Mucosa of stomach (tissue), 1 donor: Measurements from ENCODE around the gene NSMF.

ENCODE experiments used
- H3K27me3 ChIP-seq: one replicate; pipeline ENCODE4 v1.7.0; 2013; ENCODE audit warnings: mild to moderate bottlenecking, low read length; ENCODE audit not compliant: control insufficient read depth, insufficient read depth
- H3K36me3 ChIP-seq: one replicate; pipeline ENCODE4 v1.7.0; 2013; ENCODE audit warnings: low read length; ENCODE audit not compliant: control insufficient read depth, insufficient read depth
- H3K4me1 ChIP-seq: one replicate; pipeline ENCODE4 v1.7.0; 2013; ENCODE audit warnings: mild to moderate bottlenecking, low read length; ENCODE audit not compliant: control insufficient read depth, insufficient read depth
- H3K4me3 ChIP-seq: one replicate; pipeline ENCODE4 v1.7.0; 2013; ENCODE audit warnings: low read length
- H3K9ac ChIP-seq: one replicate; pipeline ENCODE4 v1.7.0; 2013; ENCODE audit warnings: mild to moderate bottlenecking, low read length, moderate library complexity
- H3K9me3 ChIP-seq: one replicate; pipeline ENCODE4 v1.7.0; 2013; ENCODE audit warnings: mild to moderate bottlenecking, low read length, moderate library complexity; ENCODE audit not compliant: control insufficient read depth
- donor health status: Pancreatic carcinoma.

Gene NSMF

DNA sequence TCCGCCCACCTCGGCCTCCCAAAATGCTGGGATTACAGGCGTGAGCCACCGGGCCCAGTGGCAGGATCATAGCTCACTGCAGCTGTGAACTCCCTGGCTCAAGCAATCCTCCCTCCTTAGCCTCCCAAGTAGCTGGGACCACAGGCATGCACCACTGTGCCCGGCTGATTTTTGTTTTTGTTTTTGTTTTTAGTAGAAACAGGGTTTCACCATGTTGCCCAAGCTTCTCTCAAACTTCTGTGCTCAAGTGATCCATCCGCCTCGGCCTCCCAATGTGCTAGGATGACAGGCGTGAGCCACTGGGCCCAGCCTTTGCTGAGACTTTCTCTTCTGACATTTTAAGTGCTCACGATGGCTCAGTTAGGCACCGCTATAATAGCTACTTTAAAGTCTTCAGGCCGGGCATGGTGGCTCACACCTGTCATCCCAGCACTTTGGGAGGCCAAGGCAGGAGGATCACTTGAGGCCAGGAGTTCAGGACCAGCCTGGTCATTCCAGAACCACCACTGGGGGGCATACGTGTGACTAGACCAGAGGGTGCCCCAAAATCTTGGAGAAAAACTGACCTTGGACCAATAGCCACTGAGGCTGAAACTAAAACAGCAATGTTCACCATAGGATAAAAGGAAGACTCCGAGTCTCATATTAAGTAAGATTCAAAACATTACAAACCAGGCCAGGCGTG lies 14.9 kb downstream of the NSMF start:
- H3K4me1 ChIP-seq, result peaks cover 21% of the 10 kb centered on the region
- H3K9me3 ChIP-seq, result no peaks in the 10 kb centered on the region
- peaks cover 8% of the 10 kb centered on the region for H3K27me3 ChIP-seq
- no peaks in the 10 kb centered on the region for H3K36me3 ChIP-seq
- no peak overlapping the region for H3K4me3 ChIP-seq
- H3K9ac ChIP-seq, result no peak overlapping the region

DNA sequence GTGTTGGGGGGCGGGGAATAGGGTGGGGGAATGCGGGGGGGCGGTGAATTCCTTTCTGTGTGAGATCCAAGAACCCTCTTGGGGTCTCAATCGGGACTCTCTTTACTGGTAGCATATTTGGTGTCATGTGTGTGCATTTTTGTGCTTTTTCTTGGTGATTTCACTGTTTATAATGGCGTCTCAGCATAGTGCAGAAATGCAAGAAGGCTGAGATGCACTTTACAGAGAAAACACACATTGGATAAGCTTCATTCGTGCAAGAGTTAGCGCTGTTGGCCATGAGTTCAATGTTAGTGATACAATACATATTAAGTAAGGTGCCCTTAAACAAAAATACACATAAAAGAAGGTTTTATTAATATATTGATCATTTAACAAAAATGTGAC lies 17.2 kb downstream of the NSMF start:
- Histone ChIP-seq H3K4me1 (peaks cover 37% of the 10 kb centered on the region), H3K4me3 (no peak overlapping the region), H3K27me3 (peaks cover 8% of the 10 kb centered on the region), H3K9ac (no peak overlapping the region), H3K9me3 (no peaks in the 10 kb centered on the region), H3K36me3 (no peaks in the 10 kb centered on the region)

DNA sequence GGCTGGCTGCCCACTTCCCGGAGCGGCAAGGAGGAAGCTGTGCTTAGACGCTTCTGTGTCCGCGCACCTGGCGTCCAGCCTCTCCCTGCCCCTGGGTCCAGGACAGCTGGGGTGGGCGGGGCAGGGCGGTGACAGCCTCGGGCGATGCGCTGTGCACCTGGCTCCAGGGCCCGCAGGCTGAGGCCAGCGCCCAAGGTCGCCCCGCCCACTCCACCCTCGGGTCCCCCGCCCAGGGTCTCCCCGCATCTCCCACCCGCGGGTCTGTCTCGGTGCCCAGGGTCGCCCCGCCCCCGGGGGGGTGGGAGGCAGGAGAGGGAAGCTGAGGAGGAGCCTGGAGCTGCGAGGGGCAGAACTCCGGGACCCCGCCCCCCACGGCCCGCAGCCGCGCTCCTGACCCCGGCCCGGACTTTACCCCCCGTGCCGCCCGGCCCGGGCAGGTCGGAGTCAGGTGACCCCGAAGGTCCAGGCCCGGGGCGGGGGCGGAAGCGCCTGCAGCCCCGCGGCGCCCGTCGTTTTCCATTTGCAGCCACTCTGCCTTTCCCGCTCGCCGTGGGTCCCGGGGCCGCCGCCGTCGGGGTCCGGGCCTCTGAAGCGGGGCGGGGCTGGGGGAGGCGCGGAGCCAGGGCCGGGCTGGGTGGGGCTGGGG lies 17.7 kb downstream of the NSMF start, which contains the start of gene ENTPD8:
ENTPD8 (minus strand) TSS at position 69 of the 646 bp plus-strand sequence. CDS start 3,072 bp downstream, outside the sequence.
- peaks cover 6% of the 10 kb centered on the region for H3K27me3 ChIP-seq
- no peaks in the 10 kb centered on the region for H3K9me3 ChIP-seq
- H3K9ac ChIP-seq, result no peak within 1 kb of the TSS
- no peak within 1 kb of the TSS for H3K4me3 ChIP-seq
- H3K36me3 ChIP-seq, result no peaks in the 10 kb centered on the region
- peaks cover 41% of the 10 kb centered on the region for H3K4me1 ChIP-seq

DNA sequence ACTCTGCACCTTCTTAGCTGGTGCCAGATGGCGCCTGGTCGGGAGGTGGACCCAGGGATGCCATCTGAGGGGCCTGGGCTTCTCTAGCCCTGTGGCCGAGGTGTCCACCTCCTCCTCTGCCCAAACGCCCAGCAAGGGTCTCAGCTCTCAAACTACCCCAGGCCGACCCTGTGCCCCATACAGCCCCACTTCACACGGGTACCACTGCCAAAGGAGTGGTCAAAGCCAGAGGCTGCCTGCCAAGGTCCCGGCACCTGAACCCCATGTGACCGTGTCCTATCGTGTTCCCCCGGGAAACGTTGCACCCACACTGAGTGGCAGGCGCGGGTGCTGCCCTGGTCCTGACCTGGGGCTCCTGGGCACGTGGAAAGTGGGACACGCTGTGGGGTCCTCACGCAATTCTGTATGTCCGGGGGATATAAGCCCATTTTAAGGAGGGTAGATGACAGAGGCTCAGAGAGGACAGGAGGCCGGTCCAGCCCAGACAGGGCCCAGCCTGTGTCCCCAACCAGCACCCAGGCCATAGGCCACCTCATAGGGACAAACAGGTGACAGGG lies 19.9 kb downstream of the NSMF start:
- H3K27me3 ChIP-seq, result no peaks in the 10 kb centered on the region
- H3K9me3 ChIP-seq, result no peaks in the 10 kb centered on the region
- H3K9ac ChIP-seq, result peak overlapping the region; percentile 34
- H3K36me3 ChIP-seq, result no peaks in the 10 kb centered on the region
- no peak overlapping the region for H3K4me3 ChIP-seq
- H3K4me1 ChIP-seq, result peaks cover 43% of the 10 kb centered on the region

DNA sequence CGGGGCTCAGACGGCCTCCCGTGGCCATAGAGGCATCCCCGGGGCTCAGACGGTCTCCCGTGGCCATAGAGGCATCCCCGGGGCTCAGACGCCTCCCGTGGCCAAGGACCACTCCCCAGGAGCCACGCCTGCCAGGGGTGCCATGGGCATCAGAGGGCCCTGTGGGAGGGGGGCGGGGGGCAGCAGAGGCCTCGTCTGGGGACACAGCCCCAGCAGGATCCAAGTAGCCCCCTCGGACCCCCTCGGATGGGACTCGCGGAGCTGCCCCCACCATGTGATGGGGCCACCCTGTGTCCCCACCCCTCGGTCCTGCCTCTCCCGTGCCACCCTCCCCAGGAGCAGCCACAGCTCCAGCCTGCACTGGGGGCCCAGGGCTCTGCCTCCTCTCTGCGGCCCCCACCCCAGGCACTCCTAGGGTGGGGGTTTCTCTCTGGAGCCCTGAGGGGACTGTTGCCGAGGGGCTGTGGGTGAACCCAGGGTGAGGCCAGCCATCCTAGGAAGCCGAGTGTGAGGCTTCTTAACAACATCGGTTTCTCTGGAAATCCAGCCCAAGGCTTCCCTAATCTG lies 20.5 kb downstream of the NSMF start:
- Histone ChIP-seq H3K9me3 (no peaks in the 10 kb centered on the region), H3K9ac (no peak overlapping the region), H3K27me3 (no peaks in the 10 kb centered on the region), H3K36me3 (no peaks in the 10 kb centered on the region), H3K4me1 (peaks cover 43% of the 10 kb centered on the region), H3K4me3 (no peak overlapping the region)

DNA sequence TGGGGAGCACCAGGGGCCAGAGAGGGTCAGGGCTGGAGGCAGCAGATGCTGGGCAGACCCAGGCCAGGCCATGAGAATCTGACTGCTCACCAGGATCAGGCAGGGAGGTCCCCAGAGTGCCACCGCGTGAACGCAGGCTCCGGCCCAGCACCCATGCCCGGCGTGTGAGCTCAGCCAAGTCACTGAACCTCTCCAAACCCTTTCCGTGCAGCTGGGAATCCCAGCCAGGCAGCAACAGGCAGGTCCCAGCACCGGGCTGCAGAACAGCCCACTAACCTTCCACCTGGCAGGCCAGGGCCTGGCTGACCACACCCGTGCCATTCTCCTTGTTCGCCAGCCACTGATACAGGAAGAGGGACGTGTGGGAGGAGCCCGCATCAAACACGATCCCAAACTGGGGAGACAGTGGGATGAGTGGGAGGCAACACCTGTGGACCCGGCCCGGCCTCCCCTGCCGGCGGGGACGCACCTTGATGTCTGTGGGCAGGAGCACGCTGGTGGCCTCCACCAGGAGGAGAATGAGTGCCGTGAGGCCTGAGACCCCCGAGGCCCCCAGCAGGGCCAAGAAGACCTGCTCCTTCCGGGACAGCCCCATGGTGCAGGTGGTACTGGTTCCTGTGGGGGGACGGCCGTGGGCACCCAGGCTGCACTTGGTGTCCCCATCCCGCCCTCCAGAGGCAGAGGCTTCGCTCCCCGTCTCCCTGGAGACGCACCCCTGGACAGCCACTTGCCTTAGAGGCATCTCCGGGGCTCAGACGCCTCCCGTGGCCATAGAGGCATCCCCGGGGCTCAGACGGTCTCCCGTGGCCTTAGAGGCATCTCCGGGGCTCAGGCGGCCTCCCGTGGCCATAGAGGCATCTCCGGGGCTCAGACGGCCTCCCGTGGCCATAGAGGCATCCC lies 21.2 kb downstream of the NSMF start:
- no peaks in the 10 kb centered on the region for H3K27me3 ChIP-seq

DNA sequence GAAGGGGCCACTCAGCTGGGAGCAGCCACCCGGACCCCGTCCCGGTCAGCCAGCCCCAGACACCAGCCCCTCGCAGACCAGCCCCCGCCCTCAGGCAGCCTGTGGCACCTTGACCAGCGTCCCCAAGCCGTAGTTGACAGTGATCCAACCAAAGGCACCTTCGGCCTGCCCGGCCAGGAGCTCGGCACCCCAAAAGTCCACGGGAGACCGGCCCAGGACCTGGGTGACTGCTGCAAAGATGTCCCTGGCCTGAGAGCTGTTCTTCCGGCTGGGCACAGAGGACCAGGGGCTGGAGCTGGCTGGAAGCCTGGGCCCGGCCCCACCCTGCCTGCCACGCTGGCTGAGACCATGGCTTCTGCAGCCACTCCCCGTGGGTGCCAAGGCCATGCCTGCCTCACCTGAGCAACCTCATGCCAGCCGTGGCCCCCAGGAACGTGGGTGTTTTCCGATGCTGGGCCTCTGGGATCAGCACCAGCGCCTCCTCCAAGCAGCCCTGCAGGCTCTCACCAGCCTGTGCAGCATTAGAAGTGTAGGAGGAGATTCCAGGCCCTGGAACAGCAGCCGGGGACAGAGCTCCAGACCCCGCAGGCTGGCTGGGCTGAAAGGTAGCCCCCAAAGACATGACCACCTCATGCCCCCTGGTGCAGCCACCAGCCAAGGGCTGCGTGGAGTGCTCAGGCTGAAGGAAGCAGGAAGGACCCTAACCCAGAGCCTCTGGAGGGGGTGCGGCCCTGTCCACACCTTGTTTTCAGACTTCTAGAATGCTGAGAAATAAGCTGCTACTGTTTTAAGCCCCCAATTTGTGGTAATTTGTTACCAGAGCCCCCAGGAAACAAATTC lies 22.2 kb downstream of the NSMF start:
- Histone ChIP-seq H3K36me3 (no peaks in the 10 kb centered on the region), H3K27me3 (no peaks in the 10 kb centered on the region), H3K9me3 (no peaks in the 10 kb centered on the region), H3K4me1 (peaks cover 43% of the 10 kb centered on the region), H3K4me3 (peak overlapping the region; percentile 72), H3K9ac (peak overlapping the region; percentile 78)

More for the DNA sequence above, 21.2 kb downstream of the NSMF start:
- Histone ChIP-seq H3K9me3 (no peaks in the 10 kb centered on the region), H3K4me3 (no peak overlapping the region), H3K4me1 (peaks cover 43% of the 10 kb centered on the region), H3K36me3 (no peaks in the 10 kb centered on the region), H3K9ac (peak overlapping the region; percentile 78)

DNA sequence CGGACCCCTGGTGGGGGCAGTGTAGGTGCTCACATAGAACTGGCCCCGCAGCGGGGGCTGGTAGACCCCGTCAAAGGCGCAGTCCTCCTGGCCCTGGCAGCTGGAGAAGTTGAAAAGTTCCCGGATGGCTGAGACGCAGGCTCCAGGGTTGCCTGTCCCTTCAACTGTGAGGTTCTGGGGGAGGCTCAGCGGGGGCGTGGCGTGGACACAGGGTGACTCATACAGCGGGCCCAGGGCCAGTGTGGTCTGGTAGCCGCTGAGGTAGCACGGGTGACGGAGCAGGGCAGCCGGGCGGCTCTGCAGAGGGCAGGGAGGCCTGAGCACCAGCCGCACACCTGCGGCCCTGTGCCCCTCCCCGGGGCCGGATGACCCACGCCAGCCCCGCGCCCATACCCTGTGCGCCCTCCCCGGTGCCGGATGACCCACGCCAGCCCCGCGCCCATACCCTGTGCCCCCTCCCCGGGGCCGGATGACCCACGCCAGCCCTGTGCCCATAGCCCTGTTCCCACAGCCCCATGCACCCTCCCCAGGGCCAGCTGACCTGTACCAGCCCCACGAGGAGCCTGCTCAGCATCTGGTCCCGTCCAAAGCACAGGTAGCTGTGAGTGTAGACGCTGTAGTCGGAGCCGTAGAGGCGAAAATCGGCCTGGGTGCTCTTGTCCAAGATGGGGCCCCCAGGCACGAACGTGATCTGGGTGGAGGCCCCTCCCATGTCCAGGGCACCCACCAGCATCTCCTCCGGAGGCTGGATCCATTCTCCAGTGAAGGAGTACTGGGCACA lies 23.0 kb downstream of the NSMF start:
- peak overlapping the region; percentile 83 for H3K9ac ChIP-seq
- H3K27me3 ChIP-seq, result no peaks in the 10 kb centered on the region
- peaks cover 43% of the 10 kb centered on the region for H3K4me1 ChIP-seq
- no peaks in the 10 kb centered on the region for H3K36me3 ChIP-seq
- no peaks in the 10 kb centered on the region for H3K9me3 ChIP-seq
- peak overlapping the region; percentile 72 for H3K4me3 ChIP-seq

DNA sequence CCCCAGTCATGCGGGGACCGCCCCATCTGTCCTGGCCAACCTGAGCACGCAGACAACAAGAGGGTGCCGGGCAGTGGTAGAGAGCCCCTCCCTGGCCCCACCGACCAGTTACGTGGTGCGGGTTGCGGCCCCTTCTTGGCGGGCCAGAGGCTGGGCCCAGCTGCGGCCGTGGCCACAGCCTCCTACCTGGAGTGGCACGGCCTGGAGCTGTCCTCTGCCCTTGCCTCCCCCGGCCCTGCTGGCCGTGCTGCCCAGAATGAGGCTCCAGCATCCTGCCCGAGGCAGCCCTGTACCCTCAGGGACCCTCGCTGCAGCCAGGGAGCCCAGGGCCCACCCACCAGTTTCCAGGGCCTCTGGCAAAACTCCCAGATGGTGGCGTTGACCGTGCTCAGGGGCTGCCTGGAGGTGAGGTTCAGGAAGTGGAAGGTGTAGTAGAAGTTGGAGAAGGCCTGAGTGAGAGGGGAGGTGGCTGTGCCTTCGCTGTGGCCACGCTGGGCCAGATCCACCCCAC lies 23.7 kb downstream of the NSMF start:
- Histone ChIP-seq H3K4me1 (peaks cover 45% of the 10 kb centered on the region), H3K9ac (peak overlapping the region; percentile 83)

DNA sequence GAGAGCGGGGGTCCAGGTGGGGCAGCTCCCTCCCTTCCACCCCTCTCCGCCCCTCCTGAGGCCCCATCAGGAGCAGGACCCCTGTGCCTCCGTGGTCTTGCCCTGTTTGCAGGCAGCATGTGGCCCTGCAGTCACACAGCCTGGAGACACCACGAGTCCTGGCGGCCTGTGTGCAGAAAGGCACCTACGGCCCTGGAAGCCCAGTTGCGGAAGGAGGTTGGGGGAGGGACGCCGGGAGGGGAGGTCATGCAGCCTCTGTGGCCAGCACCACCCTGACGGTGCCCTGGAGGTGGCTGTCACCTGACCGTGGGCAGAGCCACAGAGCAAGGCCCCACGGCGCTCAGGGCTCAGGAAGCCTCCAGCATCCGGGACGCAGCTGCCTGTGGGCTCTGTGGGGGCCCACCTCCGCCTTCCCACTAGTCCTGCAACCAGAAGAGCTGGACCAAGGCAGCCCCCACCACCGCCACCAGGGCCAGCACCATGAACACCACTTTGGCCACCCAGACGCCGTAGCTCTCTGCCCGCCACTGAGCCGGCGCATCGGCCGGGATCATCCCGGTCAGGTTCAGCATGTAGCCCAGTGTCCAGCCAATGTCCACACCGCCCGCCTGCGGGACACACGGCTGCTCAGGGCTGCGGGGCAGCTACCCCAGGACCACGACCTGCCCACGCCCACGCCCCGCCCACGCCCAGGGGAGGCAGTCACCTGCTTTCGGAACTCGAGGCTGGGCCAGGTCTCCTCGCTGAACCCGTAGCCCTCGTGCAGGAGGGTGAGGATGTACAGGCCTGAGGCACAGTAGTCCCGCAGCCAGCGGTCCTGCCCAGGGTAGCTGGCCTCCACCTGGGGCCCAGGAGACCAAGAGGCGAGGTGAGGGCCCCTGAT lies 24.4 kb downstream of the NSMF start:
- Histone ChIP-seq H3K4me1 (peaks cover 52% of the 10 kb centered on the region), H3K4me3 (no peak overlapping the region), H3K9me3 (no peaks in the 10 kb centered on the region), H3K36me3 (no peaks in the 10 kb centered on the region), H3K27me3 (no peaks in the 10 kb centered on the region), H3K9ac (no peak overlapping the region)

More for the DNA sequence above, 23.7 kb downstream of the NSMF start:
- H3K36me3 ChIP-seq, result no peaks in the 10 kb centered on the region
- H3K4me3 ChIP-seq, result peak overlapping the region; percentile 46
- H3K9me3 ChIP-seq, result no peaks in the 10 kb centered on the region
- H3K27me3 ChIP-seq, result no peaks in the 10 kb centered on the region
